ENCODE results near the gene TUBB4A. TPM values are rescaled to one million over a fixed set of nuclear protein-coding genes. Genes with fewer than 3 reads are reported as not detected.

The TUBB4A gene
- total and polyA plus RNA-seq, 10 of the 15 experiments (the other 5 are each of a cell fraction or from before 2014, with no cell fraction given), result 0.29 to 22.4 (median 3.8) TPM

- no peak for TF ChIP-seq BCL3 (IDR thresholded peaks at IDR 0.05; ENCODE audit: borderline replicate concordance, insufficient read depth, low read depth, low read length, poor library complexity, severe bottlenecking)
- no peak for TF ChIP-seq SUZ12 (IDR thresholded peaks at IDR 0.05; ENCODE audit: unreplicated experiment)
- TF ChIP-seq E2F8 (IDR thresholded peaks at IDR 0.05; ENCODE audit: low read depth, partially characterized antibody), result peak; percentile 76
- TF ChIP-seq STAT1 (conservative IDR thresholded peaks at IDR 0.05), result no peak
- TF ChIP-seq ATF2 (IDR thresholded peaks at IDR 0.05; ENCODE audit: low read length), result no peak
- TF ChIP-seq KAT2A (conservative IDR thresholded peaks at IDR 0.05; ENCODE audit: control insufficient read depth, low read depth, low read length), result no peak
- TF ChIP-seq NFYB (IDR thresholded peaks at IDR 0.05; ENCODE audit: insufficient read depth, low read depth, low read length), result no peak
- TF ChIP-seq E4F1 (IDR thresholded peaks at IDR 0.05; ENCODE audit: borderline replicate concordance, partially characterized antibody), result no peak
- TF ChIP-seq RAD51 (IDR thresholded peaks at IDR 0.05), result no peak
- TF ChIP-seq PKNOX1 (IDR thresholded peaks at IDR 0.05), result peak; percentile 76
- no peak for TF ChIP-seq NR2C2 (IDR thresholded peaks at IDR 0.05; ENCODE audit: borderline replicate concordance, control insufficient read depth, insufficient read length, low read depth)
- TF ChIP-seq RB1 (IDR thresholded peaks at IDR 0.05; ENCODE audit: borderline replicate concordance), result 0 out of 2 replicates have a peak, but pooled peaks have one; percentile 17
- no peak for TF ChIP-seq SREBF1 (IDR thresholded peaks at IDR 0.05; ENCODE audit: low read length)
- peak; percentile 82 for TF ChIP-seq TARDBP (IDR thresholded peaks at IDR 0.05; ENCODE audit: borderline replicate concordance)
- TF ChIP-seq ZNF207 (IDR thresholded peaks at IDR 0.05; ENCODE audit: borderline replicate concordance), result 0 out of 2 replicates have a peak, but pooled peaks have one; percentile 36
- TF ChIP-seq SMAD1 (IDR thresholded peaks at IDR 0.05; ENCODE audit: low read depth, partially characterized antibody), result peak; percentile 99
- no peak for TF ChIP-seq NRF1 (conservative IDR thresholded peaks at IDR 0.05; ENCODE audit: low read depth, low read length)
- TF ChIP-seq TBL1XR1 (IDR thresholded peaks at IDR 0.05; ENCODE audit: low read depth, low read length), result no peak
- no peak for TF ChIP-seq FOS (IDR thresholded peaks at IDR 0.05; ENCODE audit: borderline replicate concordance, extremely low read depth, insufficient read length)
Measured at GRCh38 chr19:6532244-6532999, 30.3 kb upstream of the TUBB4A start (continued).

All from GM12878 (cell line).